GM19240 (cell line): ENCODE measurements around the gene ATP11A.
"Not testable (repeated sequence)": the region's sequence is repeated elsewhere in the genome, so short reads cannot be mapped to it uniquely, and the experiment has no call there.

Experiments
- DNase-seq: peaks from one replicate; pipeline ENCODE4 v3.0.0; 2011; ENCODE audit warnings: low spot score; ENCODE audit not compliant: insufficient read length

ATP11A gene

GRCh38 chr13:112670864-112671263 lies 19.0 kb upstream of the ATP11A start:
- DNase-seq, result no peak

DNA sequence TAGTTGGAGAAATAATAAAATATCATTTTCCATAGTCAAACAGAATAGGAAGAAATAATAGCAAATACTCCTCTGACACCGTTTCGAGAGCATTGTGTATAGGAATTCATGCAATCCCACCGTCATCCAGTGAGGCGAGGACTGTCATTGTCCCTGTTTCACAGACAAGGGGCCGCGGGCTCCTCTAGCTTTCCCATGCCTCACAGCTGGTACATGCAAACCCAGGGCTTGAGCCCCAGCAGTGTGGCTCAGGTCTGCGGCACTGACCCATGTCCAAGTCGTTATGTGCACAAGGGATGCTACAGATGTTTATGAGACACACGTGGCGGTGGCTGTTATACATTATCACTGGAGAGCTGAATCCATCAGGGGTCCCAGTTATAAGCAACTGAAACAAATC lies 18.5 kb upstream of the ATP11A start:
- no peak for DNase-seq

DNA sequence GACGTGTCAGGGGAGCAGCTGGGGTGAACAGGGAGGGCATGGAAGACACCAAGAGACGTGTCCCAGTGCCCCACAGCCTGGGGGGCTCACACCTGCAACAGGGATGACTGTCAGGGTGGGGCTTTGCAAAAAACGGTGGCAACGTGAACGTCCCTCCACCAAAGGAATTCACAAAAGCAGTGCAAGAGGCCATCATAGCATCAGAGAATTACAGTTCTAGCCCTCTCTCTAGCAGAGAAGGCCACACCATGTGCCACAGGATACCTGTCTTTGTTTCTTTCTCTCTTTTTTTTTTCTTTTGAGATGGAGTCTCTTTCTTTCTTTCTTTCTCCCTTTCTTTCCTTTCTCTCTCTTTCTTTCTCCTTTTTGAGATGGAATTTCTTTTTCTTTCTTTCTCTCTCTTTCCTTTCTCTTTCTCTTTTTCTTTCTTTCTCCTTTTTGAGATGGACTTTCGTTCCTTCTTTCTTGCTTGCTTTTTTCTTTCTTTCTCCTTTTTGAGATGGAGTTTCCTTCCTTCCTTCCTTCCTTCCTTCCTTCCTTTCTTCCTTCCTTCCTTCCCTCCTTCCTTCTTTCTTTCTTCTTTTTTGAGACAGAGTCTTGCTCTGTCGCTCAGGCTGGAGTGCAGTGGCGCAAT lies 17.1 kb upstream of the ATP11A start:
- no peak for DNase-seq

DNA sequence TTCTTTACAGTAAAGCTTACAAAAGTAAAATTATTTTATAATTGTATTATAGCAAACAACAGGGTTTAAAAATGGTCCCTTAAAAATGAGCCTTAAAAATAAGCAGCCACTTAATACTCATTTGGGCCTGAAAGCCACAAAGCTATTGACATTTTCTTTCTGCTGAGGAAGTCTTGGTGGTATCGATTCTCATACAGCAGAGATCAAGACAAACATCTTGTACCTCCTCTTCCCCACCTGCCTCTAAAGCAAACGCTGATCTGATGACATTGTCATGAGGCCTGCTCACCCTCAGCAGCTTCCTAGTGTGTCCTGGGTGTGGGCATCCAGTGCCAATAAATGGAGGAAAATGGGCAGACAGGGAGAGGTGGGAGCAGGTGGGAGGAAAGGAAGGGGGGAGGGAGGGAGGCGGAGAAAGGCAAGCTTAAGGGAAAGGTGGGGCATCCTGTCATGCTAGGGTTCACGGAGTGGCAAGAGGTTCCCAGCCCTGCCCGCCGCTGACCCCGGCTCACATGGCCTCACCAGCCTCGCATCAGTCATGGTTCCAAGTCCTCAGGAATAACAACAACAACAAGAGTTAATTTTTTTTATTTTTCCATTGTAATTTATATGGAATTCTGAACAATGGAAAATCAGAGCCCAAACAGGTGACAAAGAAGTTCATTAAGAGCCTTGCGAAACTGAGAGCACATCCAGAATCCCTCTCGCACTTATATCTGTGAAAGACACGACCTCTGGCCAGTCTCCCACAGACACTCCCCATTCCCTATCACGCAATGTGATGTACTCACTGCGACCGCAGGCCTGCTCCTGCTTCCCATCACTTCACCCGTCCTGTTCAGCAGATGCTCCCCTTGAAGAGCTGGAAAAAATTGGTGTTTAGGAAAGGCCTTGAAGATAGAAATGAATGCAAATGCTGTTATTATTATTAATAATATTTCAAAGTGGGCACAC lies 15.1 kb upstream of the ATP11A start:
- DNase-seq, result no peak

GRCh38 chr13:112675366-112675756 lies 14.5 kb upstream of the ATP11A start:
- DNase-seq, result no peak

DNA sequence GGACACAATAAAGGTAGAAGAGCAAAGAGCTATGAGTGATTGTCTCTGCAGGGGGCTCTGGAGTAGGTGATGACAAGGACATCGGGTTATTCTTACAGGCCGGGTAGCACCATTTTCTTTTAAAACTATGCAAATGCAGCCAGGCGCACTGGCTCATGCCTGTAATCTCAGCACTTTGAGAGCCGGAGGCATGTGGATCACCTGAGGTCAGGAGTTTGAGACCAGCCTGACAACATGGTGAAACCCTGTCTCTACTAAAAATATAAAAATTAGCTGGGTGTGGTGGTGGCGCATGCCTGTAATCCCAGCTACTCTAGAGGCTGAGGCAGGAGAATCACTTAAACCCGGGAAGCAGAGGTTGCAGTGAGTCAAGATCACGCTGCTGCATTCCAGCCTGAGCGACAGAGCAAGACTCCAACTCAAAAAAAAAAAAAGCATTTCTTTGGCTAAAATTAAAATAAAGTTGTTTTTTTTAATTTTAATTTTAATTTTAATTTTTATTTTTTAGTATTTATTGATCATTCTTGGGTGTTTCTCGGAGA lies 12.3 kb upstream of the ATP11A start:
- not testable (repeated sequence) for DNase-seq

- no peak for DNase-seq
These were observed 10.5 kb upstream of the ATP11A start for GRCh38 chr13:112679381-112679780.

DNA sequence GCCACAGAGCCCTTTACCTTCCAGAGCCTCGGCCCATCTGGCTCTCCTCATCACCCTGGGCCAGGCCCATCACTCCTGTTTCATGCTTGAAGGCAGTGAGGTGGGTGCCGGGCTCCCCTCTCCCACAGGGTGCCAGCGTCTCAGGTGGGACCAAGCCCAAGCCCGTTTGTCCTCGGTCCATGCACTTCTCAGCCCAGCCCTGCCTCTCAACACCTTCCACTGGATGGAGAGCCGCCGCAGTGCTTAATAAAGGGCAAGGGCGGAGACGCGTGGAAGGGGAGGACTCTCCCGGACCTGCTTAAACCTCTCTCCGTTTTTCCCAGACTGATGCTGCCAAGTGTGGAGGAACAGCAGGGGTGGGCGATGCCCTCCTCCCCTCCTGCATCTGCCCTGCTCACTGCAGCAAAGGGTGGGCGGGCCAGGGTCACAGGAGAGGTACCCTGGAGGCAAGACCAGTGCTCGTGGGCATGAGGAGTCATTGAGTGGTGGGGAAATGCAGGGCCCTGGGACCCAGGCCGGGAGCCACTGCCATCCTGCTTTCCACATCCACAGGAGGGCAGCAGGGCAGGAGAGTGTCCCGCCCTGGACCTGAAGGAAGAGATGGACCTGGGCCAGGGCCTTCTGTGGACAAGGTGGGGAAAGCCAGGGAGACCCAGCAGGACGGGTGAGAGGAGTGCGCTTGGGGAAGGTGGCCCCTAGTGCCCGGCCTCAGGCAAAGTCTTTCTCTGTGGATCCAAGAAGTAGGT lies 9.7 kb upstream of the ATP11A start:
- no peak for DNase-seq

- no peak for DNase-seq
These were observed 9.0 kb upstream of the ATP11A start for GRCh38 chr13:112680741-112681360.

GRCh38 chr13:112683581-112683980 lies 6.3 kb upstream of the ATP11A start:
- no peak for DNase-seq

GRCh38 chr13:112684071-112684845 lies 5.6 kb upstream of the ATP11A start:
- no peak for DNase-seq

DNA sequence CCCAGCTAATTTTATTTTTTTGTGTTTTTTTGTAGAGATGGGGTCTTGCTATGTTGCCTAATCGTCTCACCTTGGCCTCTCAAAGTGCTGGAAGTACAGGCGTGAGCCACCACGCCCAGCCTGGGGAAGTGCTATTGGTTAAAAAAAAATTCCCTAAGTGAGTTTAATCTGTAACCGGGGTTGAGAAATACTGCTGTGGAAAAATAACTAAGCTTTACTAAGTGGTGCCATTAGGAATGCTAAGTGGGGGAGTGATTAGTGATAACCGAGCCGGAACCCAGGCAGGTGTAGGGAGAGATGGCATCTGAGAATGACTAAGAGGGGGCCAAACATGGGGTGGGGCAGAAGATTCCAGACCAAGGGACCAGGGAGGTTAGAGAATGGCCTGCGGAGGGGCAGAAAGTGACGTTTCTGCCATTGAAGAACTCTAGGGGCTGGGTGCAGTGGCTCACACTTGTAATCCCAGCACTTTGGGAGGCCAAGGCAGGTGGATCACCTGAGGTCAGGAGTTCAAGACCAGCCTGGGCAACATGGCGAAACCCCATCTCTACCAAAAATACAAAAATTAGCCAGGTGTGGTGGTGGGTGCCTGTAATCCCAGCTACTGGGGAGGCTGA lies 4.5 kb upstream of the ATP11A start:
- not testable (repeated sequence) for DNase-seq

- no peak for DNase-seq
These were observed 3.9 kb upstream of the ATP11A start for GRCh38 chr13:112685896-112686295.

DNA sequence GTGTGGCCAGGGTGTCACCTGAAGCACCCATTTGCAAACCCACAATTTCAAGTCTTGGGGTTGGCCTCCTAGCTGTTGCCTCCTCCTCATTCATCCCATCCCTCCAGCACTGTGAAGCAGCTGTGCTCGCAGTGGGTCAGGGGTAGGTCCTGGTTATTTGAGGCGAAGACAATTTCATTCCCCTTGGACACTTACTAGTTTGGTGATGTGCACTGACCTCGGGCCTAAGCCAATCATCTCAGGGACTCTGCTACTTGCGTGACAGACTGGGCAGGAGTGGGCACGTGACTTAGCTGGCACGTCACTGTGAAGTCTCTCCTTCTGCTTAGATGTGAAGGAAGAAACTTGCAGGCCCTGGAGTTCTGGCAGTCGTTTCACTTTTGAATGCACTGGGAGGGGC lies 3.5 kb upstream of the ATP11A start:
- no peak for DNase-seq

DNA sequence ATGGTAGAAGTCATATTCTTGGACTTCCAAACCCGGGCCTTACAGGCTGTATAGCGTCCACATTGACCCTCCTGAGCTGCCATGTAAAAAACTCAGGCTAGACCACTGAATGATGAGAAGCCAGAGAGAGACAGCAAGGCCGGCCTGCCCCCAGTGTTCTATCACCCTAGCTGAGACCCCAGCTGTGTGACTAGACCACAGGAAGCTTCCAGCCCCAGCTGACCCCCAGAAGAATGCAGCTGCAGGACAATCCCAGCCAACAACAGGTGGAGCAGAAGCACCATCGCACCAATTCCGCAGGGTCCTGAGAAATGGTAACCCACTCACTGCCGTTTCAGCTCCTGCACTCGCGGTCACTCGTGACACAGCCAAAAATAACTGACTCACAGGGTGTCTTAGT lies 2.9 kb upstream of the ATP11A start:
- no peak for DNase-seq

DNA sequence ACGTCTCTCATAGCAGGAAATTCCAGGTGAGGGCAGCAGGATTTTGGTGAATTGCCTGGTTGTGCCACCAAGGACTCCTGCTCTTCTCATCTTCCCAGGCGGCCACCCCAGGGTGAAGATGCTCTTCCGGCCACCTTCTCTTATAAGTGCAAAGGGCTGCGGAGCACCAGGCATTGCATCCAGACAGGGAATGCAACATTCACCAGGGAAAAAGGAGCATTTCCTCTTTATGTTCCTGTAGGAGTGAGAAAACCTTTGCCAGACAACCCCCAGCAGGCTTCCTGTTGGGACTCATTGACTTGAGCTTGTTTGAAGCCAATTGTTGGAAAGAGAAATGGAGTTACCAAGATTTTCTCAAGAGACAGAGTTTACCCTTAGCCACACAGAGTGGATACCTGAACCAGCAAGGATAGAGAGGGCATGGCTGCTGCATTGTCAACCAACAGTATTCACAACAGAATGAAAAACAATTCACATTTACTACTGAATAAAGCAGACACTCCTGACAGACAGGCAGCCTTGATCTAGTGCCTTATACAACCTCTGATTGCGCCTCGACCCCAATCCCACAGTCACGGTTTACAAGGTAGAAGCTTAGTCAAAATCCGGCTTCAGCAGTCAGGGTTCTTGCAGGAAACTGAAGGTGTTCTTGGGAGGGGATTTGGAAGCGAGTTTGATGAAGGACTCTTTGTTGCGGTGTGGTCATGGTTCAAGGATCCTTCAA lies 1.8 kb upstream of the ATP11A start:
- no peak for DNase-seq

DNA sequence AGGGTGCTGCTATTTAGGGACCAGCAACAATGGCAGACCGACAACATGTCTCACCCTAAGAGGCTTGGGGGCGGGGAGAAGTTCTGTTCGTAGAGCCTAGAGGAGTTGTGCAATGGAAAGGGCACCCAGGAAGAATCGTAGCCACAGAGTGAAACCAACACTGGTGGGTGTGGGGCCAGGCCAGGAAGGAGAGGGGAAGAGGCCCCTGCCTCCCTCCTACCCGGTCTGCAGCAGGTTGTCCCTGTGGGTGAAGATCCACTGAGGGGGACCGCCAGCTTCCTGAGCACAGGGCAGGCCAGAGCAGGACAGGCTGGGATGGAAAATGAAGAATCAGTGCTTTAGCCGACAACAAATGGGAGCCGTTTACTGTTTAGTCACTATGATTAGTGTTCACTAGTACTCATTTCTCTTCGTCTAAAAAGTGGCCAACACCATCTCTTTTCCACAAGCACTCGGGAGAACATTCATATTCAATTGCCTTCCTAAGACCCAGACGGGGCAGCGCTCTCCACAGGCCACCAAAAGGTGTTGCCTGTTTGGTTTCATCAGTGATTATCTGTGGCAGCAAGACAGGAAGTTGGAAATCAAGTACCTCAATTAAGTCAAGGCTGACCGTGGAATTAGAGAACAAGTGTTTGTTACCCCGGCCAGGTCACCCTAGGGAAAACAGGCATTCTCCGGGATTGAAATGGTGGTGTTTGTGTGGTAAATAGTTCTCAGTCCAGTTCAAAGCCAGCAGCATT lies 1.1 kb upstream of the ATP11A start:
- DNase-seq, result no peak

- DNase-seq, result peak; percentile 57
These were observed 568 bp downstream of the ATP11A start for GRCh38 chr13:112690283-112690929.
